Measurements from ENCODE around the gene NOVA2. TPM values are rescaled to one million over a fixed set of nuclear protein-coding genes. Genes with fewer than 3 reads are reported as not detected.
A peak's percentile ranks its signal among the peaks of the same experiment; 100 is the strongest.

NOVA2 gene
- total RNA-seq, 1 donor from 2014 or later = 10.7 TPM

- Mint-ChIP-seq H3K27ac (ENCODE audit: unreplicated experiment) (peak overlapping the region; percentile 7), H3K36me3 (ENCODE audit: low read depth, unreplicated experiment) (no peaks in the 10 kb centered on the region), H3K27me3 (ENCODE audit: low read depth, unreplicated experiment) (peaks cover 9% of the 10 kb centered on the region), H3K9me3 (ENCODE audit: unreplicated experiment) (no peaks in the 10 kb centered on the region), H3K4me1 (ENCODE audit: low read depth, unreplicated experiment) (peaks cover 6% of the 10 kb centered on the region), H3K4me3 (ENCODE audit: unreplicated experiment) (no peak overlapping the region)
- Histone ChIP-seq H3K4me1 (ENCODE audit: insufficient read depth, low read length) (no peaks in the 10 kb centered on the region), H3K9ac (ENCODE audit: low read length) (no peak overlapping the region), H3K27ac (ENCODE audit: low read depth, low read length) (no peak overlapping the region), H3K79me2 (ENCODE audit: insufficient read depth, low read length) (no peaks in the 10 kb centered on the region), H3K4me2 (ENCODE audit: low read length) (no peak overlapping the region), H4K20me1 (ENCODE audit: insufficient read depth, low read length) (no peaks in the 10 kb centered on the region), H3K27me3 (ENCODE audit: insufficient read depth, low read length) (peaks cover 2% of the 10 kb centered on the region), H3K9me3 (ENCODE audit: insufficient read depth, low read depth, low read length) (no peaks in the 10 kb centered on the region), H3K4me3 (ENCODE audit: insufficient read depth, low read depth, low read length) (no peak overlapping the region), H3K36me3 (ENCODE audit: insufficient read depth, low read length) (no peaks in the 10 kb centered on the region), H2AFZ (ENCODE audit: low read depth, low read length) (no peak overlapping the region)
- DNase-seq (ENCODE audit: low read depth) (no peak), FAIRE-seq (no peak)
- TF ChIP-seq EZH2 (IDR thresholded peaks at IDR 0.05; ENCODE audit: insufficient read depth, low read length) (no peak), CTCF (IDR thresholded peaks at IDR 0.05; ENCODE audit: insufficient read depth, low read depth, low read length) (no peak)
Measured at GRCh38 chr19:45911291-45911690, 62.4 kb downstream of the NOVA2 start.

- no peaks in the 10 kb centered on the region for H3K36me3 Mint-ChIP-seq (ENCODE audit: low read depth, unreplicated experiment)
- H3K9ac ChIP-seq (ENCODE audit: low read length) = no peak overlapping the region
- no peak overlapping the region for H3K4me2 ChIP-seq (ENCODE audit: low read length)
- H3K4me3 Mint-ChIP-seq (ENCODE audit: unreplicated experiment) = no peak overlapping the region
- H3K27me3 Mint-ChIP-seq (ENCODE audit: low read depth, unreplicated experiment) = peaks cover 11% of the 10 kb centered on the region
- H3K9me3 Mint-ChIP-seq (ENCODE audit: unreplicated experiment) = no peaks in the 10 kb centered on the region
- FAIRE-seq = no peak
- H3K36me3 ChIP-seq (ENCODE audit: insufficient read depth, low read length) = no peaks in the 10 kb centered on the region
- no peak overlapping the region for H2AFZ ChIP-seq (ENCODE audit: low read depth, low read length)
- no peak for TF ChIP-seq EZH2 (IDR thresholded peaks at IDR 0.05; ENCODE audit: insufficient read depth, low read length)
- no peak for TF ChIP-seq CTCF (IDR thresholded peaks at IDR 0.05; ENCODE audit: insufficient read depth, low read depth, low read length)
- H3K27me3 ChIP-seq (ENCODE audit: insufficient read depth, low read length) = no peaks in the 10 kb centered on the region
- no peaks in the 10 kb centered on the region for H3K79me2 ChIP-seq (ENCODE audit: insufficient read depth, low read length)
- no peak overlapping the region for H3K27ac Mint-ChIP-seq (ENCODE audit: unreplicated experiment)
- H3K9me3 ChIP-seq (ENCODE audit: insufficient read depth, low read depth, low read length) = no peaks in the 10 kb centered on the region
- H3K4me1 ChIP-seq (ENCODE audit: insufficient read depth, low read length) = no peaks in the 10 kb centered on the region
- no peak overlapping the region for H3K27ac ChIP-seq (ENCODE audit: low read depth, low read length)
- no peak for DNase-seq (ENCODE audit: low read depth)
- no peak overlapping the region for H3K4me3 ChIP-seq (ENCODE audit: insufficient read depth, low read depth, low read length)
- peaks cover 7% of the 10 kb centered on the region for H3K4me1 Mint-ChIP-seq (ENCODE audit: low read depth, unreplicated experiment)
- no peaks in the 10 kb centered on the region for H4K20me1 ChIP-seq (ENCODE audit: insufficient read depth, low read length)
Measured at GRCh38 chr19:45908956-45909355, 64.7 kb downstream of the NOVA2 start.

GRCh38 chr19:45906221-45906620 is 67.4 kb downstream of the NOVA2 start:
- peaks cover 7% of the 10 kb centered on the region for H3K4me1 Mint-ChIP-seq (ENCODE audit: low read depth, unreplicated experiment)
- no peaks in the 10 kb centered on the region for H3K36me3 ChIP-seq (ENCODE audit: insufficient read depth, low read length)
- TF ChIP-seq EZH2 (IDR thresholded peaks at IDR 0.05; ENCODE audit: insufficient read depth, low read length) = no peak
- no peak for TF ChIP-seq CTCF (IDR thresholded peaks at IDR 0.05; ENCODE audit: insufficient read depth, low read depth, low read length)
- no peak overlapping the region for H3K4me3 ChIP-seq (ENCODE audit: insufficient read depth, low read depth, low read length)
- H3K4me1 ChIP-seq (ENCODE audit: insufficient read depth, low read length) = peaks cover 3% of the 10 kb centered on the region
- FAIRE-seq = no peak
- no peaks in the 10 kb centered on the region for H3K9me3 Mint-ChIP-seq (ENCODE audit: unreplicated experiment)
- no peaks in the 10 kb centered on the region for H4K20me1 ChIP-seq (ENCODE audit: insufficient read depth, low read length)
- H3K27me3 Mint-ChIP-seq (ENCODE audit: low read depth, unreplicated experiment) = peaks cover 8% of the 10 kb centered on the region
- no peak overlapping the region for H3K4me2 ChIP-seq (ENCODE audit: low read length)
- no peaks in the 10 kb centered on the region for H3K36me3 Mint-ChIP-seq (ENCODE audit: low read depth, unreplicated experiment)
- no peak overlapping the region for H3K4me3 Mint-ChIP-seq (ENCODE audit: unreplicated experiment)
- no peak for DNase-seq (ENCODE audit: low read depth)
- no peaks in the 10 kb centered on the region for H3K27me3 ChIP-seq (ENCODE audit: insufficient read depth, low read length)
- H3K27ac Mint-ChIP-seq (ENCODE audit: unreplicated experiment) = no peak overlapping the region
- peak overlapping the region; percentile 18 for H2AFZ ChIP-seq (ENCODE audit: low read depth, low read length)
- no peak overlapping the region for H3K27ac ChIP-seq (ENCODE audit: low read depth, low read length)
- no peaks in the 10 kb centered on the region for H3K9me3 ChIP-seq (ENCODE audit: insufficient read depth, low read depth, low read length)
- H3K9ac ChIP-seq (ENCODE audit: low read length) = no peak overlapping the region
- H3K79me2 ChIP-seq (ENCODE audit: insufficient read depth, low read length) = no peaks in the 10 kb centered on the region

Measured in astrocyte (in vitro differentiated cells and primary cell).